HG02678 (cell line): ENCODE measurements around the gene SLITRK2.

ENCODE experiments used
- ATAC-seq: cut with Tn5 transposase; IDR thresholded peaks from one replicate; pipeline ENCODE4 v1.9.1; 2021; ENCODE audit warnings: mild to moderate bottlenecking, moderate library complexity; ENCODE audit not compliant: unreplicated experiment

SLITRK2 gene

DNA sequence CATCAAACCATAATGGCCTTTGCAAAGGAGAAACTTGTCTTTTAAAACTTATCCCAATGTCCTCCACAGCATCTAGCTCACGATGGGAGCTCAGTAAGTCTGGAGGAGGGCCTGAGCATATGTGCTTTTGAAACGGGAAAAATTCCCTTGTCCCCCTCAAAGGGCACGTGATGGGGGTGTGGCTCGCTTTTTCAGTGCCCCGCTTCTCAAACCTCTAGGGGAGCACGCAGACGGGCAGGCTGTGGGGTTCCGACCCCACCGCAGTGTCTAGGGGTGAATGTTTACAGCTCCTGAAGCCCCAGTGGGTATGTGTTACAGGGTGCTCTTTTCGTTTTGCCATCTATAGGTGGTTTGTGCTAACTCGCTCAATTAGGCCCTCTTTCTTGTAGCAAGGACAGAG is 31.2 kb downstream of the SLITRK2 start:
- no peak for ATAC-seq

DNA sequence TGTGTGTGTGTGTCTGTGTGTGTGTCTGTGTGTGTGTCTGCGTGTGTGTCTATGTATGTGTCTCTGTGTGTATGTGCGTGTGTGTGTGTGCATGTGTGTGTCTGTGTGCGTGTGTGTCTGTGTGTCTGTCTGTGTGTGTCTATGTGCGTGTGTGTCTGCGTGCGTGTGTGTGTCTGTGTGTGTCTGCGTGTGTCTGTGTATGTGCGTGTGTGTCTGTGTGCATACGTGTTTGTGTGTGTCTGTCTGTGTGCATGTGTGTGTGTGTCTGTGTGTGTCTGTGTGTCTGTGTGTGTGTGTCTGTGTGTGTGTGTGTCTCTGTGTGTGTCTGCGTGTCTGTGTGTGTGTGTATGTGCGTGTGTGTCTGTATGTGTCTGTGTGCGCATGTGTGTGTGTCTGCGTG is 35.6 kb downstream of the SLITRK2 start:
- no peak for ATAC-seq

DNA sequence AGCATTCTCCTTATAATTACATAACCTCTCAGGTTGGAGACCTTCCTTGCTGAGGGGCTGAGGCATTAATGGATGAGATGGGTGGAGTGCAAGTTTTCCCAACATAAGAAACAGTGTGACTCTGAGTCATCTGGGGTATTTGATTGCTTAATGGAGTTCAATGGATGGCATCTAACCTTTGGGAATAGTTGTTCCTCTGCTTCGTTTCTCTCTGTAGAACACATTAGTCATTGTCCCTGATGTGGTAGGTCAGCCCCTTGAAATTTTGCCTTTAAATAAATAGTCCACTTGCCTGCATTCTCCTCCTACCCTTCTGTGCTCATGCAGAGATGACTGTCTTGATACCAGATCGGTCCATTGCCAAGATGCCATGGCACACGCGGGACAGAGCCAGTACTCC is 38.6 kb downstream of the SLITRK2 start:
- no peak for ATAC-seq

DNA sequence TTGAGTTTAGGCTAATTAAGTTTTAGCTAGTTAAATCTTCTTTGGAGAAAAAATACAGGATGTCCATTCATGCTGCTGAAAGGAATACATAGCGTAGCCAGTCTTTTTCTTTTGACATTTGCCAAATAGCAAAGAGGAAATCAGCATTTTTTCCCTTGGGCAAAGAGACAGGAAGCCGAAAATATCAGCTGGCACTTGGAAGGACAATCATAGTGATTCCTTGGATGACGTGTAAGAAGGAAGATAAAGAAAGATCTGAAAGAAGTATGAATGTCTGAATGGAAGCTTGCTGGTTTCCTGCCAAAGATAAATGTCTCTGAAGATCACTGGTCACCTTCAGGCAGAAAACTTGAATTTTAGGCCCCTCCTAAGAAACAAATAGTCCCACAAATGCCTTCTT is 44.2 kb downstream of the SLITRK2 start:
- ATAC-seq: no peak

DNA sequence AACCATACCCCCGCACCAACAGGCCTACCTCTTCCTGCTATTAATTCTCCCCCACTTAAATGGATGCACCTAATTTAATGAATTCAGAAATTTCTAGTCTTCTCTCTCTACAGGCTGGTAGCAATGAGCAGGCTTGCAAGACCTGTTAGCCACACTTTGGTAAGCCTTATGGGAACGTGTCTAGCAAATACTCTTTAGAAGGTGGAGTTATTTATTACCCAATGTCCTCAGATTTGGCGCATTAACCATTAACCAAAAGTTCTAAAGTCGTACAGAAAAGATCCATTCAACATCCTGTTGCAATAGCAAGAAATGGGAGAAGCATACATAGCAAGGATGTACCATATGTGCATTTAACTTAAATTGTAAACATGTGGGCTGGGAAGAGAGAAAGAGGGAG is 47.5 kb downstream of the SLITRK2 start:
- ATAC-seq: no peak
